ENCODE results near the gene GPC3.

- TF ChIP-seq CTCF (IDR thresholded peaks at IDR 0.05) (no peak), NRF1 (IDR thresholded peaks at IDR 0.05; ENCODE audit: low read depth, low read length) (no peak), POLR2AphosphoS5 (IDR thresholded peaks at IDR 0.05; ENCODE audit: low read depth, low read length) (no peak), RAD21 (IDR thresholded peaks at IDR 0.05; ENCODE audit: low read length) (no peak), EP300 (IDR thresholded peaks at IDR 0.05; ENCODE audit: borderline replicate concordance in 1 of 2, low read depth in 1 of 2, low read length in 1 of 2) (no peak), EZH2phosphoT487 (IDR thresholded peaks at IDR 0.05; ENCODE audit: borderline replicate concordance, low read depth) (no peak), YY1 (IDR thresholded peaks at IDR 0.05; ENCODE audit: low read depth) (no peak), TAF1 (IDR thresholded peaks at IDR 0.05; ENCODE audit: borderline replicate concordance, low read depth, low read length) (no peak), SMC3 (IDR thresholded peaks at IDR 0.05; ENCODE audit: low read depth, low read length) (no peak), JUND (IDR thresholded peaks at IDR 0.05) (no peak), RFX5 (IDR thresholded peaks at IDR 0.05; ENCODE audit: low read length) (no peak), FOXM1 (IDR thresholded peaks at IDR 0.05; ENCODE audit: low read depth) (no peak)
Observed at GRCh38 chrX:133574716-133575115, 410.7 kb downstream of the GPC3 start.

Measured in SK-N-SH (cell line).